IMR-90 (cell line): ENCODE data around the gene TIMELESS. TPM values are rescaled to one million over a fixed set of nuclear protein-coding genes. Genes with fewer than 3 reads are reported as not detected.
A peak's percentile ranks its signal among the peaks of the same experiment; 100 is the strongest.

Source experiments
- ATAC-seq: fragments of 200-7000 bp; cut with Tn5 transposase; 2 replicates; pipeline ENCODE4 v1.9.1; 2020; ENCODE audit warnings: low read depth, mild to moderate bottlenecking, moderate library complexity
- BruUV-seq: library from RNA; stranded (reverse); fragments of 400-500 nt; replicated peaks from 2 replicates; lab custom pipeline; 2021; lab: Mats Ljungman, UMichigan
- CTCF ChIA-PET: fragments of 300-600 bp; formaldehyde crosslinking; extraction: SDS; loops from one replicate; lab custom pipeline; 2021; ENCODE audit warnings: antibody characterized with exemption; lab: Yijun Ruan, JAX
- POLR2A ChIA-PET: fragments of 300-600 bp; sonication (Branson Sonifier 250); formaldehyde crosslinking; loops from one replicate; lab custom pipeline; 2022; ENCODE audit warnings: antibody characterized with exemption; ENCODE audit not compliant: unreplicated experiment; lab: Charles Lee
- DNase-seq: peaks from one replicate; pipeline ENCODE4 v3.0.0; 2013
- H2AFZ ChIP-seq: replicated peaks from 2 replicates; pipeline ENCODE3; 2013; ENCODE audit warnings: low read length, mild to moderate bottlenecking; ENCODE audit not compliant: poor library complexity
- H2AK5ac ChIP-seq: 2 replicates; pipeline ENCODE4 v1.6.1; 2013; ENCODE audit warnings: low read depth, low read length, inconsistent platforms
- H2AK9ac ChIP-seq: replicated peaks from 2 replicates; pipeline ENCODE3; 2013; ENCODE audit warnings: mild to moderate bottlenecking, low read depth, low read length, moderate library complexity; ENCODE audit not compliant: poor library complexity
- H2BK120ac ChIP-seq: 2 replicates; pipeline ENCODE4 v1.6.1; 2013; ENCODE audit warnings: low read depth, low read length, inconsistent platforms
- H2BK15ac ChIP-seq: 3 replicates; pipeline ENCODE4 v1.6.1; 2013; ENCODE audit warnings: low read depth, low read length, inconsistent platforms
- H2BK20ac ChIP-seq: 2 replicates; pipeline ENCODE4 v1.6.1; 2013; ENCODE audit warnings: low read depth, mild to moderate bottlenecking, inconsistent platforms, low read length, moderate library complexity
- H2BK5ac ChIP-seq: 2 replicates; pipeline ENCODE4 v1.6.1; 2013; ENCODE audit warnings: mild to moderate bottlenecking, low read depth, low read length, inconsistent platforms; ENCODE audit not compliant: poor library complexity, severe bottlenecking
- H3K14ac ChIP-seq: replicated peaks from 2 replicates; pipeline ENCODE4 v1.6.1; 2013; ENCODE audit warnings: low read depth, low read length, inconsistent platforms
- H3K18ac ChIP-seq: 2 replicates; pipeline ENCODE4 v1.6.1; 2013; ENCODE audit warnings: low read depth, low read length, control low read depth
- H3K23ac ChIP-seq: 2 replicates; pipeline ENCODE4 v1.6.1; 2013; ENCODE audit warnings: low read depth, low read length, inconsistent platforms
- H3K27ac ChIP-seq: 2 replicates; pipeline ENCODE4 v1.5.1; 2013; ENCODE audit warnings: mild to moderate bottlenecking, control low read depth, low read length; ENCODE audit not compliant: insufficient read depth
- H3K27me3 ChIP-seq: 2 replicates; pipeline ENCODE4 v1.6.1; 2013; ENCODE audit warnings: low read length; ENCODE audit not compliant: control insufficient read depth, insufficient read depth
- H3K36me3 ChIP-seq: 2 replicates; pipeline ENCODE4 v1.6.1; 2013; ENCODE audit warnings: low read length, mixed read lengths; ENCODE audit not compliant: control insufficient read depth, insufficient read depth
- H3K4ac ChIP-seq: 2 replicates; pipeline ENCODE4 v1.6.1; 2013; ENCODE audit warnings: low read depth, low read length, inconsistent platforms
- H3K4me1 ChIP-seq: 2 replicates; pipeline ENCODE4 v1.6.1; 2013; ENCODE audit warnings: low read length, mixed read lengths; ENCODE audit not compliant: control insufficient read depth, insufficient read depth
- H3K4me2 ChIP-seq: 2 replicates; pipeline ENCODE4 v1.6.1; 2013; ENCODE audit warnings: low read depth, mild to moderate bottlenecking, control low read depth, low read length, moderate library complexity
- H3K4me3 ChIP-seq: 2 replicates; pipeline ENCODE4 v1.5.1; 2013; ENCODE audit warnings: low read depth, mild to moderate bottlenecking, control low read depth, low read length, moderate library complexity; ENCODE audit not compliant: insufficient read depth
- H3K56ac ChIP-seq: 2 replicates; pipeline ENCODE4 v1.6.1; 2013; ENCODE audit warnings: low read length, inconsistent platforms; ENCODE audit not compliant: insufficient read depth; ENCODE audit errors: extremely low read depth
- H3K79me1 ChIP-seq, 2 experiments: 2 replicates each; pipeline ENCODE4 v1.6.1; 2013; ENCODE audit warnings: low read length in 2 of 2, inconsistent platforms in 1 of 2, low read depth in 1 of 2
- H3K9ac ChIP-seq: 2 replicates; pipeline ENCODE4 v1.6.1; 2013; ENCODE audit warnings: low read depth, low read length, control low read depth
- H3K9me1 ChIP-seq: 2 replicates; pipeline ENCODE4 v1.6.1; 2013; ENCODE audit warnings: low read length, inconsistent platforms; ENCODE audit not compliant: insufficient read depth
- H3K9me3 ChIP-seq: 2 replicates; pipeline ENCODE4 v1.6.1; 2013; ENCODE audit warnings: low read length; ENCODE audit not compliant: control insufficient read depth, insufficient read depth
- H4K20me1 ChIP-seq: 2 replicates; pipeline ENCODE4 v1.6.1; 2013; ENCODE audit warnings: low read length, inconsistent platforms; ENCODE audit not compliant: insufficient read depth
- H4K5ac ChIP-seq: 2 replicates; pipeline ENCODE4 v1.6.1; 2013; ENCODE audit warnings: mild to moderate bottlenecking, low read depth, low read length, control low read depth
- H4K8ac ChIP-seq, 2 experiments: 2 replicates each; pipeline ENCODE4 v1.6.1; 2013; ENCODE audit warnings: low read depth in 2 of 2, low read length in 2 of 2, control low read depth in 1 of 2, inconsistent platforms in 1 of 2
- H4K91ac ChIP-seq: 2 replicates; pipeline ENCODE4 v1.6.1; 2013; ENCODE audit warnings: low read depth, low read length, inconsistent platforms; ENCODE audit not compliant: insufficient read depth
- CHD1 ChIP-seq: IDR thresholded peaks from 2 replicates; pipeline ENCODE4 v1.6.1; 2012; ENCODE audit warnings: low read depth, low read length, improper control_type of control experiment
- CTCF ChIP-seq: conservative IDR thresholded peaks from 2 replicates; pipeline ENCODE4 v1.5.1; 2012; ENCODE audit warnings: mild to moderate bottlenecking, low read depth, low read length, improper control_type of control experiment
- RCOR1 ChIP-seq: IDR thresholded peaks from 2 replicates; pipeline ENCODE4 v1.6.1; 2012; ENCODE audit warnings: mild to moderate bottlenecking, low read length, improper control_type of control experiment; ENCODE audit not compliant: insufficient replicate concordance
- WGBS, 2 experiments: methylation state at CpG; one replicate each; pipeline versions ENCODE4 v1.1.5 to v1.1.7; 2013; ENCODE audit warnings: missing lambda C conversion rate in 2 of 2; ENCODE audit not compliant: insufficient read length in 1 of 2; ENCODE audit errors: extremely low coverage in 2 of 2; 5-methylcytosine and 5-hydroxymethylcytosine counted together
- dilution Hi-C: fragments of 300-500 bp; cut with HindIII; formaldehyde crosslinking; loops from one replicate; pipeline ENCODE4 v1.14.3; 2018; ENCODE audit warnings: low sequenced_read_pairs; ENCODE audit not compliant: unreplicated experiment
- in situ Hi-C: fragments of 300-500 bp; cut with MboI; formaldehyde crosslinking; loops from 3 replicates; pipeline ENCODE4 v1.14.3; 2019; ENCODE audit warnings: low sequenced_read_pairs, inconsistent platforms, mixed read lengths
- intact Hi-C: fragments of 100-400 bp; cut with micrococcal nuclease; formaldehyde crosslinking; loops from 2 replicates; pipeline ENCODE4 v1.10.0; 2022
- polyA plus RNA-seq, 3 experiments: library from polyadenylated mRNA; depleted of rRNA; stranded (reverse); fragments of >200 nt; gene quantifications; 2 replicates each; pipeline ENCODE4 v1.2.3, GENCODE V29; 2012; ENCODE audit warnings: low replicate concordance in 1 of 3
- total RNA-seq: library from RNA; depleted of rRNA; stranded (reverse); fragments of >200 nt; gene quantifications from 2 replicates; pipeline ENCODE4 v1.2.3, GENCODE V29; 2012

TIMELESS gene
- total and polyA plus RNA-seq, 2 of the 4 experiments (the other 2 are of a cell fraction) = 7.3 to 10.4 TPM

GRCh38 chr12:56450241-56450640 is 1.0 kb upstream of the TIMELESS start:
- H3K9me1 ChIP-seq = no peaks in the 10 kb centered on the region
- H3K56ac ChIP-seq = no peak overlapping the region
- TF ChIP-seq CHD1 (no peak), RCOR1 (no peak), CTCF (no peak)
- no peaks in the 10 kb centered on the region for H4K20me1 ChIP-seq
- H2BK20ac ChIP-seq = no peak overlapping the region
- H4K8ac ChIP-seq = peak overlapping the region; percentile 86 to 97
- H2BK120ac ChIP-seq = no peak overlapping the region
- H2BK5ac ChIP-seq = no peak overlapping the region
- H3K36me3 ChIP-seq = no peaks in the 10 kb centered on the region
- H3K18ac ChIP-seq = no peak overlapping the region
- no peak overlapping the region for H3K14ac ChIP-seq
- no peak overlapping the region for H3K4me3 ChIP-seq
- no peak overlapping the region for H2AK9ac ChIP-seq
- BruUV-seq = no TSS peak
- DNase-seq (no peak), ATAC-seq (no peak)
- H2AFZ ChIP-seq = no peak overlapping the region
- in situ Hi-C loops (no loop called here), intact Hi-C loops (no loop called here), dilution Hi-C loops (no loop called here)
- H3K4ac ChIP-seq = peak overlapping the region; percentile 13; the same call in 1 of the 2 replicates
- no peak overlapping the region for H2BK15ac ChIP-seq
- no peak overlapping the region for H3K23ac ChIP-seq
- H4K91ac ChIP-seq = no peak overlapping the region
- no peak overlapping the region for H3K4me2 ChIP-seq
- CTCF ChIA-PET = interaction anchor here (0.6 to 1.9 kb wide), 3 partner anchors 14 to 252 kb away, joined by 3 to 8 read pairs (median 4); no protein-coding TSS in a partner anchor
- POLR2A ChIA-PET = no interaction called here
- no peaks in the 10 kb centered on the region for H3K9me3 ChIP-seq
- peaks cover 10 to 13% of the 10 kb centered on the region in 2 experiments for H3K79me1 ChIP-seq
- no peak overlapping the region for H3K9ac ChIP-seq
- no peak overlapping the region for H3K27ac ChIP-seq
- H4K5ac ChIP-seq = no peak overlapping the region
- H3K4me1 ChIP-seq = no peaks in the 10 kb centered on the region
- 0 out of 2 replicates have a peak overlapping the region, but pooled peaks have one; percentile 5 for H2AK5ac ChIP-seq
- peaks cover 15% of the 10 kb centered on the region for H3K27me3 ChIP-seq
- 100% methylated on average over 2 of the region's 3 CpGs; no CpG with 5 or more reads in 1 of the 2 experiments for WGBS, 2 experiments
